RWPE1 (cell line): ENCODE results near the gene AGBL5.

Source experiments
- CTCF ChIA-PET: fragments of 350-600 bp; sonication (Branson Sonifier 250); formaldehyde crosslinking; extraction: SDS; loops from one replicate; lab custom pipeline; 2021; lab: Yijun Ruan, JAX
- POLR2A ChIA-PET: fragments of 400-600 bp; formaldehyde crosslinking; extraction: SDS; loops from one replicate; lab custom pipeline; 2020; ENCODE audit warnings: antibody characterized with exemption; ENCODE audit not compliant: low non-redundant PET; lab: Yijun Ruan, JAX
- DNase-seq: peaks from one replicate; pipeline ENCODE4 v3.0.0; 2012; ENCODE audit warnings: low spot score
- H3K27ac ChIP-seq: fragments of 450-650 bp; 2 replicates; pipeline ENCODE4 v1.5.1; 2017
- CTCF ChIP-seq: fragments of 450-650 bp; conservative IDR thresholded peaks from 2 replicates; pipeline ENCODE4 v1.5.1; 2017; ENCODE audit warnings: low read depth, mild to moderate bottlenecking

The AGBL5 gene

GRCh38 chr2:27060323-27060722 lies 8.9 kb downstream of the AGBL5 start:
- no peak for TF ChIP-seq CTCF
- H3K27ac ChIP-seq: no peak overlapping the region
- POLR2A ChIA-PET: no interaction called here
- DNase-seq: no peak
- CTCF ChIA-PET: interaction anchor here (0.6 kb wide), 1 partner anchor 25 kb away, joined by 3 read pairs; no protein-coding TSS in a partner anchor

- DNase-seq: no peak
- H3K27ac ChIP-seq: no peak overlapping the region
- TF ChIP-seq CTCF: no peak
- ChIA-PET CTCF (no interaction called here), POLR2A (no interaction called here)
Measured at GRCh38 chr2:27065128-27065527, 13.7 kb downstream of the AGBL5 start.

- H3K27ac ChIP-seq: no peak overlapping the region
- CTCF ChIA-PET: interaction anchor here (0.6 kb wide), 1 partner anchor 8 kb away, joined by 5 read pairs; no protein-coding TSS in a partner anchor
- TF ChIP-seq CTCF: no peak
- POLR2A ChIA-PET: interaction anchor here (1.7 kb wide), 1 partner anchor 12 kb away, joined by 3 read pairs; no protein-coding TSS in a partner anchor
- DNase-seq: no peak
Measured at GRCh38 chr2:27067385-27067784, 15.9 kb downstream of the AGBL5 start.

GRCh38 chr2:27069436-27069835 lies 18.0 kb downstream of the AGBL5 start:
- ChIA-PET POLR2A (interaction anchor here (0.5 to 0.8 kb wide), 2 partner anchors 9 to 32 kb away, joined by 3 to 4 read pairs; no protein-coding TSS in a partner anchor), CTCF (no interaction called here)
- DNase-seq: no peak
- no peak overlapping the region for H3K27ac ChIP-seq
- TF ChIP-seq CTCF: no peak

GRCh38 chr2:27069961-27070618 lies 18.6 kb downstream of the AGBL5 start:
- DNase-seq: no peak
- H3K27ac ChIP-seq: no peak overlapping the region
- ChIA-PET POLR2A (interaction anchor here (0.5 to 0.6 kb wide), 2 partner anchors 9 to 13 kb away, joined by 3 to 4 read pairs; no protein-coding TSS in a partner anchor), CTCF (no interaction called here)
- TF ChIP-seq CTCF: no peak

GRCh38 chr2:27070653-27071276 lies 19.3 kb downstream of the AGBL5 start:
- ChIA-PET POLR2A (interaction anchor here (0.6 to 1.4 kb wide), 2 partner anchors 13 to 16 kb away, joined by 3 to 4 read pairs; no protein-coding TSS in a partner anchor), CTCF (no interaction called here)
- H3K27ac ChIP-seq: peak overlapping the region; percentile 75
- no peak for TF ChIP-seq CTCF
- DNase-seq: no peak
